Stimulated activated CD4-positive, alpha-beta T cell treated with anti-CD3 and anti-CD28 coated beads, Interleukin-15, amount 100 ng/mL, for 24 hours (primary cell): Measurements from ENCODE around the gene OSBPL2.

Experiments
- DNase-seq: peaks from one replicate; pipeline ENCODE4 v3.0.0-alpha.2; 2020

Gene OSBPL2

DNA sequence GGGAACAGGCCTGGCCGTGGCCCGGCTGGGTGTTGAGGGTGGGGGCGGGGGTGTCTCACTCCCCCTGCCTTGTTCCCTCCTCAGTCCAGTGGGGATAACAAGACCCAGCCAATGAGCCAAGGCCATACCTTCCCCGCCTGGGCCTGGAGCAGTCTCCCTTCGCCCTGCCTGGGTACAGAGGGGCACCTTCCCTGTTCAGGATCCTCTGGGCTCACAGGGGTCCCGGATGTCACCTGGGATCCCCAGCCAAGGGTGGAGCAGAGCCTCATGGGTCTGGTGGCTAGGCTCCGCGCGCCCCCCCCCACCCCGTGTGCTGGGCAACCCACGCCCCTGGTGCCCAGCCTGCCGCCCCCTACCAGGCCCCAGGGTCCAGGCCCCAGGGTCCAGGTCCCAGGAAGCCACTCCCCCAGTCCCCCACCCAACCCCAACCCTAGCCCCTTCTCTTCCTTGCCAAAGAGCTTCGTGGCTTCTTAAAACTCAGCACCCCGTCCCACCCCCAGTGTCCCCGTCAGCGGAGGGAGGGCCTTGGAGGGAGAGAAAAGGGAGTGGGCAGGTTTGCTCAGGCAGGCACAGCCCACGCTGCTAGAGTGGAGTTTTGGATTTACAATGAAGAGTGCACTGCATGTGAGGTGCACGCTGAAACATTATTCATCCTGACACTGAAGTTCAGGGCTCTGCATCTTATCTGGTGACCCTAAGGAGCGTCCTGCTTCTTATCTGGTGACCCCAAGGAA lies 30.1 kb upstream of the OSBPL2 start:
- DNase-seq = no peak

DNA sequence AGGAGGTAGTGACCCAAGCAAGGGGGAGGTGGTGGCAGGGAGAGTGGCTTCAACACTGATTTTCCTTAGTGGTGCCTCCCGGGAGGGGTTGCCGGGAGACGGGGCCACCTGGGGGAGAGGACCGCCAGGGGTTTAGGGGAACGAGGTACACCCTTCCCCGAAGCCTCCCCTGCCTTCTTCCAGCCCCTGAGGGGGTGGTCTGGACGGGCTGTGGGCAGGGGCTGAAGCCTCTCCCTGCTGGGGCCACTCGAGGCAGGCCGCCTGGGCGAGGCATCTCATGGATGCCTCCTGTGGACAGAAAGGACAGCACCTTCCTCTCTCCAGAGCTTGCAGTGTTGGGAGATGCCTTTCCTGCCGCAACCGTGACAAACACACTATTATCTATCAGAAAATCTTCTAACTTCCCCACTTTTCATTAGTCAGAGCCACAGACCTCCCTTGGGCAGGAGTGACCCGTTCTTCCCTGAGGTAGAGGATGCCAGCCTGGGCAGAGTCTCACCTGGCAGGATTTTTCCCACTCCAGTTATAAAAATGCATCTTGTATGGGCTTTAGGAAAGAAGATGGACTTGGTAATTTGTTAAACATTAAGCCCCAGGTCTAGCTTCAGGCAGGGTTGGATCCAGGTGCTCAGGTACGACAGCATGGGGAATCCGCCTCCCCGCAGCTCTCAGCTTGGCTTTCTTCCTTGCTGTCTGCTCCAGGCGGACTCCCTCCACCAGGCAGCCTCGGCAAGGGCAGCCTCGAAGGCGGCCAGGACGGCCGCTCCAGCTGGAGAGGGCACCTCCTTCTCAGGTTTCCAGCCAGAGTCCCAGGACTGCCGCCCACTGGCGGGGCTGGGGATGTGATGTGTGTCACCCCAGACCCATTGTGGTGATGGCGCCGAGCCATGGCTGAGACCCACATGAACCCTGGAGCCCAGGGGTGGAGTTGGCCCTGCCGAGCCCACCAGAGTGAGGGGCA lies 29.2 kb upstream of the OSBPL2 start:
- no peak for DNase-seq

- DNase-seq = no peak
Measured at GRCh38 chr20:62209850-62210495, 28.3 kb upstream of the OSBPL2 start.

GRCh38 chr20:62210496-62210855 lies 27.8 kb upstream of the OSBPL2 start:
- DNase-seq = no peak

GRCh38 chr20:62211216-62211615 lies 27.1 kb upstream of the OSBPL2 start:
- no peak for DNase-seq

- no peak for DNase-seq
Measured at GRCh38 chr20:62211769-62212288, 26.5 kb upstream of the OSBPL2 start.

DNA sequence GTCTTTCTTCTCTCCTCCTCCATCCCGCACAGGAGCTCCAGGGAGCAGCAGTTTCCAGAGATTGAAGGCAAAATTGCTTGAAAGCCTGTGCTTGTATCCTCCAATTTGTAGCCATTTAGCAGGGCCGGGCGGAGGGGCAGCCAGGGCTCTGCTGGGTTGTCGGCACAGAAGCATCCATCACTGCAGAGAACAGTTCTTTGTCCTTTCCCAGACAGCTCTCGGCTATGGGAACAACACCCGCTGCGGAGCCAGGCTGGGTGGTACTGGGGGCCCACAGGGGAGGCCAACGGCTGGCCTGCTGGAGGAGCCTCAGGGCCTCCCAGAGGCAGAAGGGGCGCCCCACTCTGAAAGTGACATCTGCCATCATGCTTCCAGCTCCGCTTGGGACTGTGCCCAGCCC lies 26.0 kb upstream of the OSBPL2 start:
- no peak for DNase-seq

GRCh38 chr20:62214067-62214466 lies 24.3 kb upstream of the OSBPL2 start:
- DNase-seq = no peak

- DNase-seq = no peak
Measured at GRCh38 chr20:62215020-62215990, 23.0 kb upstream of the OSBPL2 start.

DNA sequence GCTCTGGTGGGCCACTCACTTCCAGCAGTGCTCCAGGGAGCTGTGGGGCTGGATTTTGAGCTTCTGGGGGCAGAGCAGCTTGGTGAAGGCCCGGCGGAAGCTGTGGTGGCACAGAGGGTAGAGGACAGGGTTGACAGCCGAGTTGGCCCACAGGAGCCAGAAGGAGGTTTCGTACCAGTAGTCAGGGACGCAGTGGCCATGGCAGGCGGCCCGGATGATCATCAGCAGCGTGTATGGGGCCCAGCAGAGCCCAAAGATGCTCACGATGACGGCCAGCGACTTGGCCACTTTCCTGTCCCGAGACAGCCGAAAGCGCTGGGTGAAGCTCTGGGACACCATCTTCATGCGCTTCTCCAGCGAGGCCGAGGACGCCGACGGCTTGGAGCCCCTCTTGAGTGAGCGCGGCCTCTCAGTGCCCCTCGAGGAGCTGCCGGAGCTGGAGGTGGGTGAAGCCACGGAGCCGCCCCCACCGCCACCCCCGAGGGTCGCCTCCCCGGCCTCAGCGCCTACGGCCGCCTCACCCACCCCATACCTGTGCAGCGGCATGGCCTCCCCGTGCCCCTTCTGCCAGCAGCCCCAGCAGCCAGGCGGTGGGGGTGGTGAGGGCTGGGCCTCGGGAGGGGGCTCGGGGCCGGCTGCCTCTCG lies 22.2 kb upstream of the OSBPL2 start:
- no peak for DNase-seq

GRCh38 chr20:62216636-62217566 lies 21.4 kb upstream of the OSBPL2 start:
- DNase-seq = no peak

DNA sequence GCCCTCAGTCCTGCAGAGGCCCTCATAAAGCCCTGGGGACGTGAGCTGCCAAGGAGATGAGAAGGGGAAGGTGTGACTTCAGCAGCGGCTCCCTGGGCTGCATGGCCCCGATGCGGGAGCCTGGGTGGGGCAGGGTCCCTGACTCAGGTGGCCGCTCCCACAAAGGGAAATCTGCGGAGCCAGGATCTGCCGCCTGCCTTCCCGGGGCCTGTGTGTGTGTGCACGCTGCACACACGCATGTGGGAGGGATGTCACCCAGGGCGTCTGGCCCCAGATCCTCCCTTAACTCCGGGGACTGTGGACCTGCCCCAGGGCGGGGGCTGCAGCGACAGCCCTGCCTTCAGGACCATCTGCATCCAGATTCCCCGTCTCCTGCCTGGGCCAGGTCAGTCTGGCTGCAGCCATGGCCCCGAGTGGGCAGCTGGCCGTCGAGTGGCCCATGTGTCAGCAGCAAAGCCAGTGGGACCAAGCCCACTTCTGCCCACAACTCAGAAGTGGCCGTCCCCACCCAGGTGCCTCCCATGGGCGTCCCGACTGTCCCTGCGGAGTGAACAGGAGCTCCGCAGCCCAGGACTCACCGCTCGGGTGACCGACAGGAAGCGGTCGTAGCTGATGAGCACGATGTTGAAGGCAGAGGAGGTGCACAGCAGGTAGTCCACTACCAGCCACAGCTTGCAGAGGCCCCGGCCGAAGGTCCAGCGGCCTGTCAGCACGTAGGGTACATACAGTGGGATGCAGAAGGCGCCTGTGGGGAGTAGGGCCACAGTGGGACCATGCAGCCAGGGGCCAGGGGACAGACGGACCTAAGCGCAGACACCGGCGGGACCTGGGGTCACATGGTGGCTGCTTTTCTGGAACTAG lies 20.2 kb upstream of the OSBPL2 start:
- no peak for DNase-seq

DNA sequence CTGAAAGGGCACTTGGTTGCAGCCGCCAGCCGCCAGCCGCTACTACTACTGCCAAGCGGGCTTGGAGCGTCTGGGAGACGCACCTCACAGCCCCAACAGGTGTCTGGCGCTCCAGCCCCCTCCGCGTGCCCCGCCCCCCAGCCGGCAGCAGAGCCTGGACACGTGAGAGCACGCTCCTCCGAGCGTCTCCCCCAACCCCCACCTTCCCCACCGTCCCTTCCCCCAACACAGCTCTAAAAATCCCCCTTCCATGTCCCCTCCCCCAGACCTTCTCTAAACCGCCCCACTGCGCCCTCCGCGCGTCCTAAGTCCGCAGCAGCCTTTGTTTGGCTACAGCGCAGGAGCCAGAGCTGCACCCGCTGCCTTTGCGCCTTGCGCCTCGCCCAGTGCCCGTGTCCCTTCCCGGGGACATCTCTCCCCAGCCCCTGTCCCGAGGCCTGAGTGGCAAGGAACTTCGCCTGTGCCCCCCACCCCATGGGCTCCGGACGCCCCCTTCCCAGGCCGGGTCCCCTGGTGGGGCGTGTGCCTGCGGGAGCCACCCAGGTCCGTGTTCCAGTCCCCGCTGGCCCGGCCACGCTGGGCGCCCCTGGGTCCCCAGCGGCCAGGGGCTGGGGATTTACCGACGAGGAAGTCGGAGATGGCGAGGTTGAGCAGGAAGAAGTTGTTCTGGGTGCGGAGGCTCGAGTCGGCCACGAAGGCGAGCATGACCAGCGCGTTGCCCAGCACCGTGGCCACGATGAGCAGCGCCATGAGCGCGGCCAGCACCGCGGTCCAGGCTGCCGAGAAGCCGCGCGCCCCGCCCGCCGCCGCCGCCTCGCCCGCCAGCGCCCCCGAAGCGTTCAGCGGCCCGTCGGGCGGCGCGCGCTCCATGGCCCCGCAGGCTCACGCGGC lies 19.0 kb upstream of the OSBPL2 start:
- DNase-seq = no peak

- DNase-seq = peak; percentile 34
Measured at GRCh38 chr20:62219992-62220665, 18.2 kb upstream of the OSBPL2 start, which contains the start of gene HRH3. TSS of gene HRH3 (minus strand) at chr20:62220278. CDS start at chr20:62219970, 308 bp downstream.

DNA sequence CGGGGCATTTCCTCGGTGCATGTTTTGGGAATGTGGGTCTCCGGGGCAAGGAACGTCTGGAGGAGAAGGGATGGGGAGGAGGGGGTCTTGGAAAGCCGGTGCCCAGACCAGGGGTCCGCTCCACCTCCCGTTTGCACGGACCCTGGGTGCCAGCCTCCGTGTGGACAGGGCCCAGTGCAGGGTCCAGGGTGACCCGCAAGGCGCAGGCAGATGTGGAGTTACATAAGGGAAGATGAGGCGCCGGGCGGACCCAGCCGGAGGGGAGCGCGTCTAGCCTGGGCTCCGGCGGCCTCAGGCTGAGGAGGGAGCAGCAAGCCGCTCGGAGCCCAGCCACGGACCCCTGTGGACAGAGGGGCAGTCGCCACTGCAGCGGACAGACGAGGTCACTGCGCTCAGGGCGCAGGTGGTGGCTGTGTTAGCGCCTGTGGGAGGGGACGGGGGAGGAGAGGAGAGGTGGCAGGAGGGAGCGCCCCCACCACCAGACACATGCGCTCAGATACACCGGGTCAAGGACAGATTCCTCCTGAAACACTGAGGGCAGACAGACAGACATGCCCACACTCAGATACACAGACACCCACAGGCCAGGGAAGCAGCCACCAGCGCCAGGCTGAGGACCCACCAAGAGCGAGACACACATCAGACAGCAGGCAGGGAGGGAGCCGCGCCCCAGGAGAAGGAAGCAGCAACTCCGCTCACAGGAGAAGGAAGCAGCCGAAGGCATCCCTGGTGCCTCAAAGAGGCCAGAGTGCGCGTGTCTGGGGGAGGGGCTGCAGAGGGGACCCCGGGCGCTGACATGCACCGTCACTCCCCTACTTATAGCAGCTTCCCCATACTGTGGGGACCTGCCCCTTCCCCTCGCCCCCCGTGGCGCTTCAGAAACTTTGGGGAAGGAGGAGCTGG lies 17.4 kb upstream of the OSBPL2 start:
- DNase-seq = no peak

DNA sequence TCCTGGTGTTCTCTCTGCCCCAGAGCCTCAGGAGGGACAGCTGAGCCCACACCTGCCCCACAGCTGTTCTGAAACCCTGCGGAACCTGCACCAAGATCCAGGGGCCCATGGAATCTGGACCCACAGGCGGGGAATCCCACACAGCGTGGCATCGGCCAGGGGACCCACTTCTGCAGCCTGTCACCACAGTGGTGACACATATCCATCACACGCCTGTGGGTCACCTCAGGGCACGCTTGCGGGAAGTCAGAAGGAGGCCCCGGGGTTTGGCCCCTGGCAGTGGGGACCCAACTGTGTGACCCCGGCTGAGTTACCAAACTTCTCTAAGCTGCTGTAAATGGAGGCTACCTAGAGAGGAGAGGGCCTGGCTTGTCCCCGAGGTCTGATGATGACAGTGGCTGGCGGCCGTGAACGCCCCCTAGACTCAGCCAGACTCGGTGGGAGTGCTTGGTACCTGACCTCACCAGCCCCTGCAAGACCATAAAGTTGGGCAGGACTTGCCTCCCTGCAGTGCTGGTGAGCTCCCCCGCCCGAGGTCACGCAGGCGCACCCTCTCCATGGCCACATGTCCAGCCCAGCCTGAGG lies 16.0 kb upstream of the OSBPL2 start:
- DNase-seq = no peak
